GF-D8 (cell line): ENCODE measurements around the gene SUSD4.

ENCODE experiments used
- DNase-seq: peaks from one replicate; lab custom pipeline; 2025; lab: John Stamatoyannopoulos, UW

The SUSD4 gene

GRCh38 chr1:223228931-223229528 is 134.9 kb downstream of the SUSD4 start:
- no peak for DNase-seq

DNA sequence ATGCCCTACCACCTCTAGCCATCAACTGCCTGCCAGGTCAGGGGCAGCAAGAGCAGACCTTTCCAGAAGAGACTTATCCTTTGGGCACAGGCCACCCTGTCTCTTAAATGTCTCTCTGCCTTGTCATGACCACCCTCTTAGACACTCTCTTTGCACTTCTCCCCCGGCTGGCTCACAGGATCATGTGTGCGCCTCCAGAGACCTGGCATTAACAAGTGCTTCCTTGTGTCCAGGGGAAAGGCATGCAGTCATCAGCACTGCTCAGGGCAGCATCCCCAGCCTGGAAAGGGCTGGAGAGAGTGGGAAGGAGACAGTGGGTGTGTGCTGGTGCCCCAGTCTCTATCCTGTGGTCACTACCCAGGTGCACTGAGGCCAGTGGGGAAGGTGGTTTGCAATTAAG is 135.8 kb downstream of the SUSD4 start:
- DNase-seq = no peak

- no peak for DNase-seq
Observed at GRCh38 chr1:223227486-223228196, 136.3 kb downstream of the SUSD4 start.

GRCh38 chr1:223227031-223227430 is 136.9 kb downstream of the SUSD4 start:
- DNase-seq = no peak

- no peak for DNase-seq
Observed at GRCh38 chr1:223226271-223226670, 137.7 kb downstream of the SUSD4 start.

DNA sequence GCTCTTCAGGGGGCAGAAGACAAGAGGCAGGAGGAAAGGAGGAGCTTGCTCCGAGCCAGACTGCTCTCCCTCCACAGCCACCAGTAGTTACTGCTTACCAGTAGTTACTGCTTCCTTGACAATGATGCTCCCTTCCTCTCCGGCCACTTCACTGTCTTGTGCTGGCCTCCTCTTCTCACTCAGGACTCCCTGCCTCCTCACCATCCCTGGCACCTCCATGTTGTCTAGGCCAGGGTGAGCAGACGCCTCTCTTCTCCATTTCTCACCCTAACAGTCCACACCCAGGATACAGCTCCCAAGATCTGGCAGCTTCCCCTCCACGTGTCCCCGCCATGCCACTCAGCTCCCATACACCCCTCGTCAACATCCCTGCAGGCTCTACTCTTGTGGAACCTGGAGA is 138.5 kb downstream of the SUSD4 start:
- DNase-seq = no peak

- DNase-seq = no peak
Observed at GRCh38 chr1:223225061-223225460, 138.9 kb downstream of the SUSD4 start.

DNA sequence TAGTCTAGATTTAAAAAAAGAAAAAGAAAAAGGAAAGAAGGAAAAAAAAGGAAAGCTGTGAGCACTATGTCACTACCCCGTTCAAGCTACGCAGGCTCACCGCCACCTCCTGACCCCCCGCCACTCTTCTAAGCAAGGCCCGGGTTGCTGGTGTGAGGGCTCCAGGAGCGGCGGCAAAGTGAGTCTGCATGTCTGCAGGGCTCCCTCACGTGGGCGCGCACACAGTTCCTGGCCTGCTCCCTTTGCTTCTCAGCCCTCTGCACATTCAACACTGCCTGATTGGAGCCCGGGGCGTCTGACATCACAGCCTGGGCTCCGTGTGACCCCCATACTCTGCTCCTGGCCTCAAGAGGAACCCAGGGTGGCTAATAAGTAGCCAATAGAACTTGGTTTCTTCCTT is 139.5 kb downstream of the SUSD4 start:
- DNase-seq = no peak

- DNase-seq = no peak
Observed at GRCh38 chr1:223223091-223223995, 140.6 kb downstream of the SUSD4 start.

GRCh38 chr1:223222377-223222776 is 141.6 kb downstream of the SUSD4 start:
- no peak for DNase-seq

- DNase-seq = no peak
Observed at GRCh38 chr1:223221686-223222085, 142.3 kb downstream of the SUSD4 start.

- DNase-seq = no peak
Observed at GRCh38 chr1:223219846-223220610, 143.9 kb downstream of the SUSD4 start.

- no peak for DNase-seq
Observed at GRCh38 chr1:223219318-223219635, 144.7 kb downstream of the SUSD4 start.

- DNase-seq = no peak
Observed at GRCh38 chr1:223217781-223218180, 146.2 kb downstream of the SUSD4 start.

GRCh38 chr1:223216531-223217205 is 147.3 kb downstream of the SUSD4 start:
- DNase-seq = no peak

- DNase-seq = no peak
Observed at GRCh38 chr1:223216074-223216473, 147.9 kb downstream of the SUSD4 start.

- DNase-seq = no peak
Observed at GRCh38 chr1:223215026-223215425, 148.9 kb downstream of the SUSD4 start.

- no peak for DNase-seq
Observed at GRCh38 chr1:223214261-223214807, 149.6 kb downstream of the SUSD4 start.

GRCh38 chr1:223212441-223212840 is 151.5 kb downstream of the SUSD4 start:
- no peak for DNase-seq

GRCh38 chr1:223211323-223211985 is 152.5 kb downstream of the SUSD4 start:
- no peak for DNase-seq

DNA sequence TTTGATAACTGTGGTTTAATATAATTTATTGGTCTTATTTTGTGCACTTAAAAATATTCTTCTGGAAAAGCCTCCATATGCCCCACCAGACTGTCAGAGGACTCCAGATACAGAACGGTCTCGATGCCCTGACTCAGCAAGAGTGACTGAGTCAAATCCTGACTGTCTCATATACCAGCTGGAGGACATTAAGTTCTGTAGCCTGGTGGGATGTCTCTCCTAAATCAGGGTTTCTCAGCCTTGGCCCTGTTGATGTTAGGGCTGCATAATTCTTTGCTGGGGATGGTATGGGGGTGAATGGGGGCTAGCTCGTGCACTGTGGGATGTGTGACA is 153.2 kb downstream of the SUSD4 start:
- DNase-seq = no peak
